HG03520 (cell line): Measurements from ENCODE around the gene AGAP6.
"Not testable (repeated sequence)": the region's sequence is repeated elsewhere in the genome, so short reads cannot be mapped to it uniquely, and the experiment has no call there.

Experiments used
- ATAC-seq: cut with Tn5 transposase; IDR thresholded peaks from one replicate; pipeline ENCODE4 v1.9.1; 2021; ENCODE audit warnings: mild to moderate bottlenecking, moderate library complexity; ENCODE audit not compliant: unreplicated experiment

The AGAP6 gene

GRCh38 chr10:50024716-50025383 is 36.6 kb downstream of the AGAP6 start:
- not testable (repeated sequence) for ATAC-seq

- no peak for ATAC-seq
These were observed 37.4 kb downstream of the AGAP6 start for GRCh38 chr10:50025627-50026026.

GRCh38 chr10:50027195-50027594 is 39.0 kb downstream of the AGAP6 start:
- no peak for ATAC-seq

GRCh38 chr10:50033481-50033880 is 45.3 kb downstream of the AGAP6 start:
- no peak for ATAC-seq

GRCh38 chr10:50035337-50035736 is 47.1 kb downstream of the AGAP6 start:
- not testable (repeated sequence) for ATAC-seq

GRCh38 chr10:50044941-50045664 is 56.9 kb downstream of the AGAP6 start:
- ATAC-seq: no peak

GRCh38 chr10:50046457-50046856 is 58.3 kb downstream of the AGAP6 start:
- not testable (repeated sequence) for ATAC-seq

GRCh38 chr10:50047594-50047993 is 59.4 kb downstream of the AGAP6 start:
- not testable (repeated sequence) for ATAC-seq

GRCh38 chr10:50051995-50052660 is 63.9 kb downstream of the AGAP6 start:
- not testable (repeated sequence) for ATAC-seq

GRCh38 chr10:50052778-50053376 is 64.7 kb downstream of the AGAP6 start:
- not testable (repeated sequence) for ATAC-seq

GRCh38 chr10:50055494-50056292 is 67.5 kb downstream of the AGAP6 start:
- ATAC-seq: not testable (repeated sequence)

- ATAC-seq: not testable (repeated sequence)
These were observed 68.4 kb downstream of the AGAP6 start for GRCh38 chr10:50056654-50057053.

GRCh38 chr10:50058727-50059126 is 70.5 kb downstream of the AGAP6 start:
- not testable (repeated sequence) for ATAC-seq

- not testable (repeated sequence) for ATAC-seq
These were observed 71.7 kb downstream of the AGAP6 start for GRCh38 chr10:50059946-50060345.
